ENCODE data around the gene MKNK1. TPM values are rescaled to one million over a fixed set of nuclear protein-coding genes. Genes with fewer than 3 reads are reported as not detected.

The MKNK1 gene
- total RNA-seq, 1 donor from 2014 or later = 23.4 TPM

Other genes starting within 250 kb of the MKNK1 start
- 0.72 TPM for gene FAAH, start 210.0 kb downstream of the MKNK1 start, total RNA-seq (ENCODE audit: insufficient read depth, low replicate concordance)
- gene DMBX1, start 114.4 kb downstream of the MKNK1 start, total RNA-seq (ENCODE audit: insufficient read depth, low replicate concordance) = 1.4 TPM
- gene KNCN, start 52.6 kb downstream of the MKNK1 start, total RNA-seq (ENCODE audit: insufficient read depth, low replicate concordance) = not detected
- gene MOB3C, start 12.5 kb upstream of the MKNK1 start, total RNA-seq (ENCODE audit: insufficient read depth, low replicate concordance) = 21.9 TPM
- gene ATPAF1, start 64.1 kb upstream of the MKNK1 start, total RNA-seq (ENCODE audit: insufficient read depth, low replicate concordance) = 28.4 TPM
- 4.3 TPM for gene TEX38, start 67.6 kb upstream of the MKNK1 start, total RNA-seq (ENCODE audit: insufficient read depth, low replicate concordance)
- 59.5 TPM for gene EFCAB14, start 114.8 kb upstream of the MKNK1 start, total RNA-seq (ENCODE audit: insufficient read depth, low replicate concordance)
- gene CYP4B1, start 194.8 kb upstream of the MKNK1 start, total RNA-seq (ENCODE audit: insufficient read depth, low replicate concordance) = 2.9 TPM

Data from umbilical cord (tissue), 1 donor.